HG02571 (cell line): Measurements from ENCODE around the gene MYO5B.

Experiments
- ATAC-seq: cut with Tn5 transposase; IDR thresholded peaks from one replicate; pipeline ENCODE4 v1.9.1; 2021; ENCODE audit warnings: mild to moderate bottlenecking, moderate library complexity; ENCODE audit not compliant: unreplicated experiment

The MYO5B gene

GRCh38 chr18:49976001-49976400 lies 218.9 kb downstream of the MYO5B start:
- ATAC-seq = no peak

GRCh38 chr18:49974079-49974478 lies 220.9 kb downstream of the MYO5B start:
- ATAC-seq = no peak

- ATAC-seq = no peak
Measured at GRCh38 chr18:49973592-49973991, 221.4 kb downstream of the MYO5B start.

GRCh38 chr18:49972535-49972934 lies 222.4 kb downstream of the MYO5B start:
- ATAC-seq = no peak

- ATAC-seq = no peak
Measured at GRCh38 chr18:49971462-49971861, 223.5 kb downstream of the MYO5B start.

GRCh38 chr18:49970319-49970718 lies 224.6 kb downstream of the MYO5B start:
- ATAC-seq = peak; percentile 64

- ATAC-seq = no peak
Measured at GRCh38 chr18:49968644-49969309, 226.2 kb downstream of the MYO5B start.

- no peak for ATAC-seq
Measured at GRCh38 chr18:49967636-49968313, 227.2 kb downstream of the MYO5B start.

- peak; percentile 57 for ATAC-seq
Measured at GRCh38 chr18:49967171-49967570, 227.8 kb downstream of the MYO5B start.

GRCh38 chr18:49966090-49966489 lies 228.9 kb downstream of the MYO5B start:
- no peak for ATAC-seq

- no peak for ATAC-seq
Measured at GRCh38 chr18:49963217-49963616, 231.7 kb downstream of the MYO5B start.

GRCh38 chr18:49961271-49961670 lies 233.7 kb downstream of the MYO5B start:
- no peak for ATAC-seq

- ATAC-seq = no peak
Measured at GRCh38 chr18:49960376-49960775, 234.6 kb downstream of the MYO5B start.

GRCh38 chr18:49959176-49959575 lies 235.8 kb downstream of the MYO5B start:
- no peak for ATAC-seq

GRCh38 chr18:49955263-49955662 lies 239.7 kb downstream of the MYO5B start:
- ATAC-seq = no peak

GRCh38 chr18:49953391-49953790 lies 241.6 kb downstream of the MYO5B start:
- ATAC-seq = no peak

GRCh38 chr18:49949951-49950395 lies 245.0 kb downstream of the MYO5B start:
- no peak for ATAC-seq

- no peak for ATAC-seq
Measured at GRCh38 chr18:49948975-49949374, 246.0 kb downstream of the MYO5B start.

GRCh38 chr18:49944663-49945062 lies 250.3 kb downstream of the MYO5B start:
- ATAC-seq = no peak

GRCh38 chr18:49936821-49937220 lies 258.1 kb downstream of the MYO5B start:
- ATAC-seq = no peak

- no peak for ATAC-seq
Measured at GRCh38 chr18:49935215-49935614, 259.7 kb downstream of the MYO5B start.

- peak; percentile 68 for ATAC-seq
Measured at GRCh38 chr18:49934457-49934856, 260.5 kb downstream of the MYO5B start.
